K562 treated with DMSO at 1 percent for 24 hours (cell line): ENCODE results near the gene TTLL8. TPM values are rescaled to one million over a fixed set of nuclear protein-coding genes. Genes with fewer than 3 reads are reported as not detected.

Source experiments
- total RNA-seq: library from RNA; unstranded; fragments of 300-600 nt; gene quantifications from 2 replicates; pipeline ENCODE4 v1.2.3, GENCODE V29; 2022; ENCODE audit warnings: low read depth; ENCODE audit not compliant: insufficient read depth

TTLL8 gene
- not detected in 2 replicates for total RNA-seq

DNA sequence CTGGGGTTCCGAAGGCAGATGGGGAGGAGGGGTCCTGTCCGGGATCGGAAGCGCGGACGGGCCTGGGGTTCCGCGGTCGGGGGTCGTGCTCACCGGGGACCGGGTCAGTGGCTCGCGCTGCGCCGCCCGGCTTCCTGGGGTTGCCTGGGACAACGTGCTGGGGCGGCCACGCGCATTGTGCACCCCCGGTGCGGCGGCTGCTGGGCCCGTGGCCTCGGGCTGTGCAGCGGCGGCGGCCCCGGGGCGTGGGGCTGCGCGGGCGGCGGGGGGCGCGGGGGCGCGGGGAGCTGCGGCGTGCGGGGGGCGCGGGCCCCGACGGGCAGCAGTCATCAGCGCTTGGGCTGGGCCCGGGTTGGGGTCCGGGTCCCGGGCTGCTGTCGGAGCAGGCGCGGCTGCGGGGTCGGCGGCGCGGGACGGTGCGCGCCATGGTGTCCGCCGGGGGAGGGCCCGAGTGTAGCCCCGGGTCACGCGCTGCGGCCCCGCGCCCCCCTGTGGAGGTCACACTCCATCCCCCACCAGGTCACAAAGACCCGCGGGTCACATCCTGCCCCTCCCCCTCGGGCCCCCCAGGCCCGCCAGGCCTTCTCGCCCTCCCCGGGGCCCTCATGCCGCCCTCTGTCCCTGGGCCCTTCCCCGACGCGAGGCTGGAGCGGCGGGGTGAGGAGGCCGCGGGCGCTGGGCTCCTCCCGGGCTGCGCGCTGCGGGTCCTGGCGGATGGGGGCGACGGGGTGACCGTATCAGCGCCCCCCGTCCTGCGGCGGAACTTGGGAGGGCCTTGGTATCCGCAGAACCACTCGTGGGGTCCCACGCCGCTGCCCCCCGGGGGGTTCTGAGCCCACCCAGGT is at the start of gene TTLL8:
TTLL8 (minus strand) TSS at position 238 of the 845 bp plus-strand sequence.

DNA sequence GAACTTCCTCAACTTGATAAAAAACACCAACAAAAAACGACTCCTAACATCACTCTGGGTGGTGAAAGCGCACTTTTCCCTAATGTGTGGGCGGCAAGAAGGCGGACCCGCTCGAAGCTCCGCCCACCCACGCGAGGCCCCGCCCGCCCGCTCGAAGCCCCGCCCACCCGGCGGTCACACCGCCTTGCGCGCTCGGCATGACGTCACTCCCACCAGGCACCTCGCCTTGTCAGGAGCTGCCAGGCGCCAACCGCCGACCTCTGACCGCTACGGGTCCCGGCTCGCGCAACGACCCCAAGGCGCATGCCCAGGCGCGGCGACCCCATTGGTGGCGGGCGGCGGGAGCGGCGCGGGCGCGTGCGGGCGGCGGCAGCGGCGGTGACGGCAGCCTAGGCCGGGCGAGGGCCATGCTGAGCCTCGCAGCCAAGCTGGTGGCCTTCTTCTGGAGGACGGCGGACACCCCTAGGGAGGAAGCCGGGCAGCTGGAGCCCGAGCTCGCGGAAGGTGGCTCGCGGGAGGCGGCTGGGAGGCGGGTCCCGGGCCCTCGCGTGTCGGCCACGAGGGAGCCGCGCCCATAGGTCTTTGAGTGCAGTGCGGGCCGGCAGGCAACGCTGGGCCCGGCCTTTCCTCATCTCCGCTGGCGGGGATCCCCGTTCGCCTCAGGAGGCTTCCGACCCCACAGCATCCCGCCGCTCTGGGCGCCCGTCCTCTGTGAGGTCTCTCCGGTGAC is 31.7 kb upstream of the TTLL8 start, which contains the start of gene MOV10L1:
MOV10L1 (plus strand) TSS at position 325 of the 730 bp plus-strand sequence; CDS start at position 408, 83 bp downstream.

DNA sequence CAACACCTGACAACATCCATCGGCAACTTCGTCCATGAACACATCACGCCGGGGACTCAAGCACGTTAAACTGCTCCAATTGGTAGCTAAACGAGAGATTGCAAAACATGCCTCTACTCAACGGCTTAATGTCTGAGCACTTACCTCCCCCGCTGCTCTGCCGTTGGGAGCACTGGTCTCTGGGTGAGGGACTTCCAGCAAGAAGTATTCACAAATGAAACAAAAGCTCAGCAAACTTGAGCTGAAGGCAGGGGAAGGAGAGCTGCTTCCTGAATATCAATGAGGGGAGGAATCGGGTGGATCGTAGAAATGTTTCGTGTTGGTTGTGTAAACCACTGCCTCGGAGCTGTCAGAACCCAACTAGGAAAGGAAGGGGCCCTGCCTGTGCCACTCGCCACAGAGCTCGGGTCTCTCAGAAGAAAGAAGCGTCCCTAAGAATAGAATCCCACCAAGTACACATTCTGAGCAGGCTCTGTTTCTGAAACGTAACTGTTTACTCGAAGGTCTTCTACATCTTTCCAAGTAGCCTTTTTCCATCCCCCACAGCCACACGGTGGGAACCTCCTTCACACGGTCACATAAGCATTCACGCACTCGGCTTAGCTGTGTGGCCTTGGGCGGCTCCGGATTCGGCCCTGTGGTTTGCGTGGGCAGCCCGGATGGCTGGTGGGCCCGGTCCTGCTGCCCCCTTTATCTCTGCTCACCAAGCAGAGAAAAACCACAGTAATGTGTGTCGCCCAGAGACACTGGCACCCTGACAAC is 27.3 kb upstream of the TTLL8 start, which contains the start of gene MLC1:
MLC1 (minus strand) TSS at position 216 of the 762 bp plus-strand sequence. CDS start 524 bp downstream, outside the sequence.

DNA sequence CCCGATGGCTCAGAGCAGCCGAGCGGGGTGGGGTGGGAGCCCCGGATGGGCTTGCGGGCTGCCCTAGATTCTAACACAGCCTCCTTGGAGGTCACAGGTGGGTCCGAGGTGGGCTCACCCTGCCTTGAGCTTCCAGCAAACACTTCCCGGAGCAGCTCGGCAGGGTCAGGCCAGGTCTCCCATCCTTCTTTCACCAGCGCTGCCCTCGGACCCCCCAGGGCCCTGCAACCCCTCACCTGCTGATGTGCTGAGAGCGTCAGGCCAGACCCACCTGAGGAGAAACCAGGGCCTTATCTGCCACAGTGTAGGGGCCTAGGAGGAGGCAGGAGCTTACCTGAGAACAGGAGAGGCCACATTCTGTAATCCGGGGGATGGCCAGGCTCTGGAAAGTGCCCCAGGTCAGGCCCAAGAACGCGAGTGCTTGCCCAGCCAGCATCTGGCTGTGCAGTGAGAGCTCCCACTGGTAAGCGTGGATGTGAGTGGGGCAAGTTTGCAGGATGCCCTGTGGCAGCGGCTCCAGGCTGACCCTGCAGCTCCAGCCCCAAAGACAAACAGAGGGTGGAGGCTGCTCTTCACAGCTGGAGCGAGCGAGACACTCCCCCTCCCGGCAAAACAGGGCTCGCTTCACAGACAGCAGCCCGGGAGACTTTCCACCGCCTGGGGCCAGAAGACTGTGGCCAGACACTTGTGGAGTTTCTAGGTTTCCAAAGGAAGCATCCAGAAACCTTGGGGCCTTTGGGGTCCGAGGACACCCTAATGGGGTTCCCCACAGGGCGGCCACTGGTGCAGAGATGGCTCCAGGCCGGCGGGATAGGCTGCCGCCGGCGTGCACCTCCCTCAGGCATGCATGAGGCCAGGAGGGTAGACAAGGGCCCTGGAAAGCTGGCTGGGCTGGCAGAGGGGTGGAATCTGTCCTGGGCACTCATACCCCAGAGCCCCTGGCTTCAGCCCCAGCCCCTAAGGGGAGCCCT is 45.6 kb downstream of the TTLL8 start, which contains the start of gene IL17REL:
IL17REL (minus strand) TSS at position 555 of the 971 bp plus-strand sequence; CDS start at position 436, 119 bp downstream.

Other genes starting within 250 kb of the TTLL8 start
- 14.9 and 15.2 TPM in 2 replicates for gene BRD1, start 230.4 kb downstream of the TTLL8 start, total RNA-seq
- gene ZBED4, start 204.5 kb downstream of the TTLL8 start, total RNA-seq, result 10.1 and 10.3 TPM in 2 replicates
- 5.6 and 6.4 TPM in 2 replicates for gene ALG12, start 139.9 kb downstream of the TTLL8 start, total RNA-seq
- gene CRELD2, start 139.7 kb downstream of the TTLL8 start, total RNA-seq, result 32.5 and 35.2 TPM in 2 replicates
- gene PIM3, start 97.5 kb downstream of the TTLL8 start, total RNA-seq, result 92.1 and 105 TPM in 2 replicates
- gene IL17REL, start 45.5 kb downstream of the TTLL8 start, total RNA-seq, result 0.07 TPM in 1 of 2 replicates, not detected in the other
- gene MLC1, start 27.1 kb upstream of the TTLL8 start, total RNA-seq, result 0.35 and 0.38 TPM in 2 replicates
- gene MOV10L1, start 31.7 kb upstream of the TTLL8 start, total RNA-seq, result 0.09 TPM in 1 of 2 replicates, not detected in the other
- gene PANX2, start 112.4 kb upstream of the TTLL8 start, total RNA-seq, result 38.0 and 42.2 TPM in 2 replicates
- 56.0 and 65.4 TPM in 2 replicates for gene TRABD, start 127.6 kb upstream of the TTLL8 start, total RNA-seq
- gene SELENOO, start 142.7 kb upstream of the TTLL8 start, total RNA-seq, result 40.8 and 51.9 TPM in 2 replicates
- 29.5 and 37.4 TPM in 2 replicates for gene TUBGCP6, start 186.7 kb upstream of the TTLL8 start, total RNA-seq
- gene HDAC10, start 193.0 kb upstream of the TTLL8 start, total RNA-seq, result 34.8 and 39.7 TPM in 2 replicates
- 26.2 and 28.0 TPM in 2 replicates for gene MAPK12, start 203.4 kb upstream of the TTLL8 start, total RNA-seq
- gene MAPK11, start 212.1 kb upstream of the TTLL8 start, total RNA-seq, result 7.6 and 10.1 TPM in 2 replicates
- gene PLXNB2, start 249.3 kb upstream of the TTLL8 start, total RNA-seq, result 34.9 and 38.8 TPM in 2 replicates